HG02840 (cell line): ENCODE measurements around the gene TBC1D8.

ENCODE experiments used
- ATAC-seq: cut with Tn5 transposase; IDR thresholded peaks from one replicate; pipeline ENCODE4 v1.9.1; 2021; ENCODE audit warnings: mild to moderate bottlenecking, moderate library complexity, moderate number of reproducible peaks; ENCODE audit not compliant: unreplicated experiment, low FRiP score

TBC1D8 gene

GRCh38 chr2:100986157-100986556, 165.0 kb downstream of the TBC1D8 start:
- ATAC-seq: no peak

- no peak for ATAC-seq
Observed at GRCh38 chr2:100984892-100985307, 166.3 kb downstream of the TBC1D8 start.

GRCh38 chr2:100983684-100984310, 167.4 kb downstream of the TBC1D8 start:
- ATAC-seq: no peak

- no peak for ATAC-seq
Observed at GRCh38 chr2:100983201-100983600, 168.0 kb downstream of the TBC1D8 start.

- no peak for ATAC-seq
Observed at GRCh38 chr2:100982431-100982861, 168.7 kb downstream of the TBC1D8 start.

- ATAC-seq: no peak
Observed at GRCh38 chr2:100981011-100981410, 170.2 kb downstream of the TBC1D8 start.

GRCh38 chr2:100980046-100980445, 171.1 kb downstream of the TBC1D8 start:
- ATAC-seq: no peak

- ATAC-seq: no peak
Observed at GRCh38 chr2:100978582-100979191, 172.5 kb downstream of the TBC1D8 start.

GRCh38 chr2:100977511-100977910, 173.7 kb downstream of the TBC1D8 start:
- no peak for ATAC-seq

- ATAC-seq: no peak
Observed at GRCh38 chr2:100976645-100977391, 174.4 kb downstream of the TBC1D8 start.

- ATAC-seq: no peak
Observed at GRCh38 chr2:100976061-100976460, 175.1 kb downstream of the TBC1D8 start.

GRCh38 chr2:100975521-100975785, 175.7 kb downstream of the TBC1D8 start:
- no peak for ATAC-seq

GRCh38 chr2:100974712-100975520, 176.3 kb downstream of the TBC1D8 start:
- no peak for ATAC-seq

- ATAC-seq: no peak
Observed at GRCh38 chr2:100972452-100972851, 178.7 kb downstream of the TBC1D8 start.

GRCh38 chr2:100971221-100971620, 180.0 kb downstream of the TBC1D8 start:
- ATAC-seq: no peak

- no peak for ATAC-seq
Observed at GRCh38 chr2:100969998-100970397, 181.2 kb downstream of the TBC1D8 start.

GRCh38 chr2:100968146-100969145, 182.7 kb downstream of the TBC1D8 start:
- ATAC-seq: no peak

- no peak for ATAC-seq
Observed at GRCh38 chr2:100967716-100968115, 183.5 kb downstream of the TBC1D8 start.

GRCh38 chr2:100965596-100965995, 185.6 kb downstream of the TBC1D8 start:
- ATAC-seq: no peak

- no peak for ATAC-seq
Observed at GRCh38 chr2:100964681-100965169, 186.5 kb downstream of the TBC1D8 start.
